Body of pancreas (tissue), 4 donors: ENCODE measurements around the gene TADA2A.

Experiments used
- CTCF ChIP-seq, 7 experiments: fragments of 450-650 bp in 4 of 7; fragments of 200-600 bp in 3 of 7; sonication (generic) in 3 of 7; IDR thresholded peaks; one replicate each; pipeline ENCODE4 v1.5.1; 2016 to 2019; ENCODE audit warnings: antibody characterized with exemption in 7 of 7
- POLR2A ChIP-seq, 3 donors: fragments of 450-650 bp; IDR thresholded peaks; one replicate each; pipeline ENCODE4 v1.6.1; 2016; ENCODE audit warnings: antibody characterized with exemption in 3 of 3, mild to moderate bottlenecking in 2 of 3

- TF ChIP-seq CTCF (IDR thresholded peaks at IDR 0.05): no peak
- TF ChIP-seq POLR2A (IDR thresholded peaks at IDR 0.05): no peak
Observed at GRCh38 chr17:37429453-37429852, 22.8 kb downstream of the TADA2A start.
